ENCODE measurements around the gene CDH18.

Gene CDH18

GRCh38 chr5:19928562-19929421 is 59.2 kb downstream of the CDH18 start:
- no peak for DNase-seq

GRCh38 chr5:19927919-19928318 is 60.1 kb downstream of the CDH18 start:
- DNase-seq = no peak

- DNase-seq = no peak
Observed at GRCh38 chr5:19927170-19927569, 60.8 kb downstream of the CDH18 start.

- no peak for DNase-seq
Observed at GRCh38 chr5:19923742-19924141, 64.3 kb downstream of the CDH18 start.

- DNase-seq = no peak
Observed at GRCh38 chr5:19920761-19921160, 67.2 kb downstream of the CDH18 start.

- no peak for DNase-seq
Observed at GRCh38 chr5:19918780-19919179, 69.2 kb downstream of the CDH18 start.

GRCh38 chr5:19917588-19918122 is 70.3 kb downstream of the CDH18 start:
- DNase-seq = no peak

GRCh38 chr5:19910136-19910535 is 77.9 kb downstream of the CDH18 start:
- no peak for DNase-seq

- DNase-seq = no peak
Observed at GRCh38 chr5:19904766-19905165, 83.2 kb downstream of the CDH18 start.

- DNase-seq = no peak
Observed at GRCh38 chr5:19903611-19904010, 84.4 kb downstream of the CDH18 start.

GRCh38 chr5:19902316-19902934 is 85.6 kb downstream of the CDH18 start:
- DNase-seq = no peak

- no peak for DNase-seq
Observed at GRCh38 chr5:19900269-19900668, 87.7 kb downstream of the CDH18 start.

GRCh38 chr5:19891658-19892057 is 96.3 kb downstream of the CDH18 start:
- no peak for DNase-seq

- no peak for DNase-seq
Observed at GRCh38 chr5:19886123-19886917, 101.7 kb downstream of the CDH18 start.

- no peak for DNase-seq
Observed at GRCh38 chr5:19885040-19885824, 102.8 kb downstream of the CDH18 start.

- no peak for DNase-seq
Observed at GRCh38 chr5:19880859-19881436, 107.1 kb downstream of the CDH18 start.

GRCh38 chr5:19880458-19880857 is 107.5 kb downstream of the CDH18 start:
- no peak for DNase-seq

- DNase-seq = no peak
Observed at GRCh38 chr5:19874811-19875210, 113.2 kb downstream of the CDH18 start.

GRCh38 chr5:19866090-19866450 is 121.9 kb downstream of the CDH18 start:
- DNase-seq = no peak

- no peak for DNase-seq
Observed at GRCh38 chr5:19865336-19866089, 122.5 kb downstream of the CDH18 start.

GRCh38 chr5:19862711-19863110 is 125.3 kb downstream of the CDH18 start:
- no peak for DNase-seq
